IPS DF 4.7 (cell line): Measurements from ENCODE around the gene ADAMTS19.
A peak's percentile ranks its signal among the peaks of the same experiment; 100 is the strongest.

Experiments
- DNase-seq: peaks from one replicate; pipeline ENCODE4 v3.0.0-alpha.2; 2013; ENCODE audit warnings: low spot score; ENCODE audit errors: extremely low read depth

The ADAMTS19 gene

DNA sequence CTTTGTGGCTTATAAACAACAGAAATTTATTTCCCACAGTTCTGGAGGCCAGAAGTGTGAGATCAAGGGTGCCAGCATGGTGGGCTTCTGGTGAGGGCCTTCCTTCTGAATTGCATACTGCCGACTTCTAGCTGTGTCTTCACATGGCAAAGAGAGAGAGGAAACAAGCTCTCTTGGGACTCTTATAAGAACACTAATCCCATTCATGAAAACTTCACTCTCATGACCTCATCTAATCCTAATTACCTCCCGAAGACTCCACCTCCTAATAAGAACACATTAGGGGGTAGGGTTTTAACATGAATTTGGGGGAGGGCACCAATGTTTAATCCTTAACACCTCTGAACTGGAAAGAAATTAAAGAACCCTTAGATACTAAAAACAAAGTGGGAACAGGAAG is 211.9 kb downstream of the ADAMTS19 start:
- no peak for DNase-seq

DNA sequence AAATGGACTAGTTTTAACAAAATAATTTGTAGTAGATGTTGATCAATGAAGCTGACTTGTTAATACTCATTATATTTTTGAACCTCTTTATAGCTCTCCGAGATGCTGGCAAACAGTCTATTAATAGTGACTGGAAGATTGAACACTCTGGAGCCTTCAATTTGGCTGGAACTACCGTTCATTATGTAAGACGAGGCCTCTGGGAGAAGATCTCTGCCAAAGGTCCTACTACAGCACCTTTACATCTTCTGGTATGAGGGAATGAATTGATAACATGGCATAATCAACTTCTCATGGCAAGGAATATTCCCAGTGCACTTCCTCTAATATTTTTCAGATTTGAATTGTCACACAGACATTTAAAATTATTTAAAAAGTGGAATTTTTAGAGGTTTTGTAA is 219.6 kb downstream of the ADAMTS19 start:
- no peak for DNase-seq

DNA sequence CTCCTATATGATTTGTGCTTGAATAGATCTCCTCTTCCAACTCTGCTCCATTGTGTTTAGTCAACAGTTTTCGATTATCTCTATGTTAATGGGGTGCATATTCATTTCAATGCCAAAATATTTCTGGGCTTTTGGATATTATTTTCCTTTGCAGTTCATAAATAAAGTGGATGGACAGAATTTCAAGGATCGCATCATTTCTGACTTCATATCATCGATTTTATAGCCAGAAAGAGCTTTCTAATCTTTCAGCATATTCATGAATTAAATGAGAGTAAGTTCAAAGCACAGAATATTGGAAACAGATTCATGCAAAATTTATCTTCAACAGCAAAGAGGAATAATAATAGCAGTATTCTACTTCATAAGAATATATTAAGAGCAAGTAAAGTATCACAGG is 227.8 kb downstream of the ADAMTS19 start:
- DNase-seq: no peak

DNA sequence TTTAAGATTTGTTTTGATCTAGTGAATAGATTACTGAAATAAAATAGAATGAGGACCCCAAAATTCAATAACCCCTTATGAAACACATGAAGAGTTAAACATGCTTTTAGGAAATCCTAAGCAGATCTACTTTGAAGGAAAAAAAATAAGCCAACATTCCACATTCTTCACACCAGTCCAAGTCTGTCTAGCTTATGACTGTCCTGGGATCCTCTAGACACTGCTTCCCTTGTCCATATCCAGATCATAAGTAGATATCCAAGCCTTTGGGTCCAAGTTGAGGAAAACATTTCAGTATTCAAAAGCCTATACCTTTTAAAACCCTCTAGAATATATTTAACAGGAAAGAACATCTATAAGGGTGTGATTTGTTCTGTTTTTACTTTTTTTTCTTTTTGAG is 228.9 kb downstream of the ADAMTS19 start:
- no peak for DNase-seq

DNA sequence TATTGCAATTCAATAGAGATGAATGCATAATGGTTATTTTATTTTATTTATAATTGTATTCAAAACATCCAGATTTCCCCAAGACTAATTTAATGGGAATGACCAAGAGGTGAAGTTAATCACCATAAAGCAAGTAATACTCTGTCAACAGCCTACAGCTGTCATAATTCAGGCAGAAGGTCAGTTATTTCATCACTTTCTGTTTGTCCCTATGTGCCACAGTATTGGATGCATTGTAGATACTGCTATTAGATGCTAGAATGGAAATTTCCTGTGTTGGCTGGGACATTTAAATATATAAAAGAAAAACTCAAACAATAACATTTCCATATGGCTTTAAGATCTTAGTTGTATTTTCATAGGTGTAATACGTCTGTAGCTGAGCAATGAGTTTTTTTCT is 231.1 kb downstream of the ADAMTS19 start:
- no peak for DNase-seq

DNA sequence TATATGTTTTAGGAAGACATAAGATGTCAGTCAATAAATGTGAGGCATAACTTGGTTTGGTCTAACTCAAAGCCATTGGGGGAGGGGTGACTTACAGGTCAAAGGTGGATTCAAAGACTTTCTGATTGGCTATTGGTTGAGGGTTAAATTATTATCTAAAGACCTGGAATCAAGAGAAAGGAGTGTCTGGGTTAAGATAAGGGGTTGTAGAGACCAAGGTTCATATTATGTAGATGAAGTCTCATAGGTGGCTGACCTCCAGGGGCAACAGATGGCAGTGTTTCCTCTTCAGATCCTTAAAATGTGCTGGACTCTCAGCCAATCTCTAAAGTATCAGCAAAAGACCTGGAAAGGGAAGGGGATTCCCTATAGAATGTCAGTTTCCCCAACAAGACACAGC is 236.5 kb downstream of the ADAMTS19 start:
- DNase-seq: no peak

DNA sequence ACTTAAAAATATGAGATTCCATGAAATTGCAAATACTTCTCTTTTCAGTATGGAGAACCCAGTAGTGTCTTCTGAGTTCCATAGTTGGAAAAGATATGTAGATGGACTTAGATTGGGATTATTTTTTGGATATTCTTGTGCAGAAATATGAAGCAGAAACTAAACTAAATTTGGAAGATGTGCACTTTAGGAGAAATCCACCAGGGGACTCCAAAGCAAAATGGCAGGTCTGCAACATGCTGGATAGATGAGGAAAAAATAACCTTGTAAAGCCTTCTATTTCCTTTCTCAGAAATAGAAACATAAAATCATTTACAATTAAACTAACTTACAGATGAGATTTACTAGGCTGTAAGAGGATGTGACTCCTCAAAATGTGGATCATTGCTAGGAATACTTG is 238.6 kb downstream of the ADAMTS19 start:
- no peak for DNase-seq

DNA sequence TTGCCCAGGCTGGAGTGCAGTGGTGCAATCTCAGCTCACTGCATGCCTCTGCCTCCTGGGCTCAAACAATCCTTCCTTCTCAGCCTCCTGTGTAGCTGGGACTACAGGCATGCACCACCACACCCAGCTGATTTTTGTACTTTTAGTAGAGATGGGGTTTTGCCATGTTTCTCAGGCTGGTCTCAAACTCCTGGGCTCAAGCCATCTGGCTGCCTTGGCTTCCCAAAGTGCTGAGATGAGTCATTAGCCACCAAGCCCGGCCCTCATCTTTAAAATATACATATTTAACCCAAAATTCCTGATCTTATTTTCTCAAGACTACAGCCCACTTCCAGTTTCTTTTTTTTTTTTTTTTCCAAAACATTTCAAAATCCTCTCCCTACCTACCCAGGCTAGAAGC is 256.1 kb downstream of the ADAMTS19 start:
- DNase-seq: no peak

DNA sequence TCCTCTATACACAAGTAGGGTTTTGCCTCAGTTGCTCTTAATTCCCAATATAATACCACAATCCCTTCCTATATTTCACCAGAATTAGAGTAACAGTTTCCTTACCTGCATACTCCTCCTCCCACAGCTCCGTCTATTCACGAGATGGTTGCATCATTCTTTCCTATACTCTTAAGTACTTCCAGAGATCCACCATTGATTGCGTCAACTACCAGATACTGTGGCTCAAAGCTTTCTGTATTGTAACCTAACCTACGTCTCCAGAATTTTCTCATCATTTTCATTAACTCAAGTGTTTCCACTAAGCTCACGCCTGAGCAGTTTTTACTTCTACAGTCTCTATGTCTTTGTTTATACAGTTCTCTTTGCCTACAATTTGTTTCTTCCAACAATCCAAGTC is 256.6 kb downstream of the ADAMTS19 start:
- DNase-seq: no peak

DNA sequence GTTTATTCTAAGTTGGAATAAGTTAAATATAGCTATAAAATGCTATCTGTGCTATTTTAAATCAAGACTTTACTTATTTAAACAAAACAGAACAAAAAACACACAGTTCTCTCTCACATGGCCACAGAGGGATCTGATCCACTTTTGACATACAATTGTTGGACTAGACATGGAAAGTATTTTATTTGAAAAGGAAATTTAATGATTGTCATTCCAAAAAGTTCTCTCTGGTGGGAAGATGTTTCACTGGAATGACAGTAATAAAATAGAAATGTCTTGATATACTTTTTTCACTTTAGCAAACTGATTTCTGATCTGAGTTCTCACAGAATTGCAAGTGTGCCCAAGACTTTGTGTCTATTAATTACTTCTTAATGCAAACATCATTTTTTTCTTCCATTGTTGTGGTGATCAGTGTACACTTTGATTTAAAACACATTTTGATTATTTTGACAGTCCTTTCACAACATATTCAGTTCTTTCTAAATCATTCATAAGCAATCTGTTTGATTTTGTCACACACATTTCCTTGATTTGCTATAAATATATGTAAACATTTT is 257.7 kb downstream of the ADAMTS19 start:
- no peak for DNase-seq

DNA sequence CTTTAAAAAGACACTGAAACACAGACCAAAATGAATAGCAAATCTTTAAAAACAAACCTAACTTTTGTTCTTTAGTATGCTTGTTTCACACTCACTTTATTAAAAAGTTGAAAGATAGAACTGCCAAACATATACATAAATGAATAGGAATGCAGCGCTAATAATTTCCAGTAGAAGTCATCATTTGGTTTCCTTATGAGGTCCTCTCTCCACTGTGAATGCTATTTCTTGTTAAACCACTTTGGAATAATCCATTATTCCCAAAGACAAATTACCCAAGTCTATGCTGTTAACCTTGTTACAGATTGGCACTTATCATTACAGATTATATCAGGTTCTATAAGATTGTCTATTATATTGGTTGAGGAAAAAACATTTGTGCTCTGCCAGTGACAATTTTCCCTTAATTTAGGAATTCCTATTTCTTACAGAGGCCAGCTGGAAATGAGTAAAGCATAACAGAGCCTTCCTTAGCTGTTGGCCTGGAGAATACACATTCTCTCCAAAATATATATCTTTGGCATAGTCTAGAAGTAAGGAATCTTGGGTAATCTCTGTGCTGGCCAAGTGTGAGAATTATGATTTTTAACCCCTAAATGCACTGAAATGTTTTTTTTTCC is 258.5 kb downstream of the ADAMTS19 start:
- no peak for DNase-seq

DNA sequence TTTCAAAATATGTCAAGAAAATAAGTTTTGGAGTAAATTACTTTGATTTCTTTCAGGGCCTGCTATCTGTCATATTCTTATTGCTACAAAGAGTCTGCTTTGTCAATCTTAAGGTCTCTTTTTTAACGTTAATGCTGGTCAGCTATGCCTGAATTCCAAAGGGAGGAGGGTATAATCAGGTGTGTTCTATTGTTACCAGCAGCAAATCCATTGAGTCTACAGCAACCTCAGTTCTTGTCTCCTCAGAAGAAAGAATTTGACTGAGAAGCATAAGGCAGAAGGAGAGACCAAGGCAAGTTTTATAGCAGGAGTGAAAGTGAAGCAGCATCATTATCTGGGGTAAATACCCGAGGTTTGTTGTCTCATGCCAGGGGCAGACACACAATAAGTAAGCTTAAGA is 264.1 kb downstream of the ADAMTS19 start:
- peak; percentile 25 for DNase-seq

DNA sequence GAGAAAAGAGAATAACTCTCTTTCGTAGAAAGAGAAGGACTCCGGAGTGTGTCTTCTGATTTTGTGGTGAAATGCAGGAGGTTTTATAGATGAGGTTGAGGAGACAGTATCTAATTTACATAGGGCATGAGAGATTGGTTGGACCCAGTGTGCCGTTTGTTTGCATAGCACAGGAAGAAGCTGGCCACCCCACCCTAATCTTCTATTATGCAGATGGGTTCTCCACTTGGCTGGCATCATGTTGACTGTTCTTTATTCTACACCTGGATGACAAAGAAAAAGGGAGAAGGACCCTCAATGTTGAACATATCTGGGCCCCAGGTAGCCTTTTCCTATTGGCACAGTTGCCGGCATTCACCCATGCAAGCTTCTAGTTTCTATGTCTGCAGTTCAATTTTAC is 264.5 kb downstream of the ADAMTS19 start:
- peak; percentile 11 for DNase-seq

DNA sequence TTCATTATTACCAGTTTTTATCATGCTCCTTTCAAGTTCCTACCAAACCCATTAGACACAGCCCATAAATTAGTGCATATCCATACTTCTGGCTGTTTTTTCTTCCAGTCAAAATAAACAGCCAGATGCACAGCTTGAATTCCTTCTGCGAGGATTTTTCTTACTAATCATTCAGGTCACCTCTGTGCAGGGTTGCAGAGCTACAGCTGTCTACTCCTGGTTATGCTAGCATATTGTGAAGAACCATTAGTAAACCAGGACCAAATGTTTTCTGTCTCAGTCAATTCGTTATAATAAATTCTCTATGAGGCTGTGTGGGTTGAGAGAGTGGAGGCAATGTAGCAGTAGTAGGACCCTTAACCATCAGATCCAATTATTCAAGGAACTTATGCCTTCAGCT is 279.7 kb downstream of the ADAMTS19 start:
- no peak for DNase-seq

DNA sequence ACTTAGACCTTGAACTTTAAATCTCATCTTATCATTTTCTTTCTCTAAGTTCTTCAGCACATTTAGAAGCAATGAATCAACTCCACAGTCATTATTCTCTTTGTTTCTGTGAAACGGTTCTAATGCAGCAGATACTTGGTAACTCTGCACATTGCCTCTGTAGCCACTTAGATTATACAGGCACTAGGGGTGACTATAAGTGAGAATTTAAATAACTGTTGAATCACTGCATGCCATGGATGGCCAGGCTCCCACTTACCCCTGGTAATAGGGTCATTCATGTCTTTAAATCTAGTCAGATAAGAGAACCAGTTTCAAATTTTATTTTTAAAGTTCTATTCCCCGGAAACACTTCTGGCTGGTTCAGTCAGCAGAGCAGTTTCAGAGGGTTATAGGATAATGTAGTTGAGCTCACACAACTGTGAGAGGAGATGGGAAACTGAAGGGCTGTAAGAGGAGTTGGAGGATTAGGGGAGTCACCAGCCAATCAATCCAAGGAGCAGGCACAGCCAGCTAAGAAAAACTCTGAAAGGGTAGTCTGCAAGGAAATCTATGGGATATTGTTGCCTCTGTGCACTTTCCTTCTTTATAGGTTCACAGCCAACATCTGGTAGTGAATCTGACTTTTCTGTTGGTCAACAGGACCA is 283.6 kb downstream of the ADAMTS19 start:
- no peak for DNase-seq

DNA sequence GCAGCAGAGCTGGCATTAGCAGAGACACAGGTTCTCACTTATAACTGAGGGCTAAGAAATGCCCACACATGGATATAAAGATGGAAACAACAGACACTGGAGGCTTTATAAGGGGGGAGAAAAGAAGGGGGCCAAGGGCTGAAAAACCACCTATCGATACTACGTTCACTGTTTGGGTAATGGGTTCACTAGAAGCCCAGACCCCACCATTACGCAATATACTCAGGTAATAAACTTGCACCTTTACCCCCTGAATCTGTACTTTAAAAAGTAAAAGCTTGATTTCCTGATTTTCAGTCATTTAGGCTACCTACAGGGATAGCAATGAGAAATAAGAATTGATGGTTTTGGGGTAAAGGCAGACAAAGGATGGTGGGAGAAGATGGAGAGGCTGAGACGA is 285.9 kb downstream of the ADAMTS19 start:
- DNase-seq: no peak

DNA sequence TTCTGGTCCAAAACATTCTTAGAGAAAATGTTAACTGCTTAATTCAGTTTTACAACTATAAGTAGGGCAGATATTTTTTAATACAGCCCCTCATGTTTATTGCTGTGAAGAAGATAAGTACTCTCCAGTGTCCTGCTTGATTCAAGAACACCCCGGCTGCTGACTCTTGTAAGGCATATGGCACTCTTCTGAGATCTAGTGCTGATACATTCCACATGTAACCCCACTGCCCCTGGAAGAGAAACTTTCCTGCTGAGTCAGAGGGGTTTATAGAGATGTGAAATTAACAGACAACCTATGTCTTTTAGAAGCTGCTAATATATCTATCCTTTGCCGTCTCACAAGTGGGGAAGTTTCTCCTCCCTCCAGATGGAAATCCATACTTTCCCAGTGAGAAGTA is 286.8 kb downstream of the ADAMTS19 start:
- DNase-seq: no peak

DNA sequence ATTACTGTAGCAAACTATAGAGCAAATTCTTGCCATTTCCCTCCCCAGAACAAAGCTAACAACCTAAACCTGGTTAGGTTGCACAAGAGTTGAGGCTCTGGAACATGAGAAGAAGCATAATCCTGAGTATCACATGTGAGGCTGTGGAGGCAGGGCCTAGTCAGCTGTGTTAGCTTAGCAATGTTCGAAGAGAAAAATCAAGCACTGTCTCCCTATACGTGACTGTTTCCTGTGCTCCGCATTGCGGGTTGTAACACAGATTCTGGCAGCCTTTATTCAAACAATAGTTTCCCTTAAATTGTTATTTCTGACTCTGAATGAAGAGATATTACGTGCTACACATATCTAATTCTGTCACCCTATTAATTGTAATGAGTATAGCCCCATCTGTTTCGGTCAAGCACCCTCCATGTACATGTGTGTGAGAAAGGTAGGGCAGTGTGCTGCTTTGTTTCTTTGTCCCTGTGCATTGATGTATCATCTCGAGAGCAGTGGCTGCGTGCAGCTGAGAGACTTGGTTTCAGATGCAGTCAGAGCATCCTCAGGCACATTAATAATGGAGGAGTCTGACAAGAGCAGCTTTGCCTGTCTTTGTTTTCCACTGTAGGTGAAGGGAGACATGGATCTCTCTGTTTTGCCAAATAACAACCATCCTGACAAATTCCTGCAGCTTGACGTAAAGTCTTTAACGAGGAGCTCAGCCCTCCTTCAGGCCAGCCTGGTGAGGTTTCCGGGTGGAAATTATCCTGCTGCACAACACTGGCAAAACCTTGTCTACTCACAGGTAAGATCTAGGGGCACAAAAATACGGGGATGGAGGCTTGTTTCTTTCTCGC is 287.7 kb downstream of the ADAMTS19 start, which contains the start of gene MINAR2:
Gene MINAR2 (plus strand): TSS at position 523 of the 836 bp plus-strand sequence. CDS start 97 bp downstream, at position 620.
- DNase-seq: no peak

DNA sequence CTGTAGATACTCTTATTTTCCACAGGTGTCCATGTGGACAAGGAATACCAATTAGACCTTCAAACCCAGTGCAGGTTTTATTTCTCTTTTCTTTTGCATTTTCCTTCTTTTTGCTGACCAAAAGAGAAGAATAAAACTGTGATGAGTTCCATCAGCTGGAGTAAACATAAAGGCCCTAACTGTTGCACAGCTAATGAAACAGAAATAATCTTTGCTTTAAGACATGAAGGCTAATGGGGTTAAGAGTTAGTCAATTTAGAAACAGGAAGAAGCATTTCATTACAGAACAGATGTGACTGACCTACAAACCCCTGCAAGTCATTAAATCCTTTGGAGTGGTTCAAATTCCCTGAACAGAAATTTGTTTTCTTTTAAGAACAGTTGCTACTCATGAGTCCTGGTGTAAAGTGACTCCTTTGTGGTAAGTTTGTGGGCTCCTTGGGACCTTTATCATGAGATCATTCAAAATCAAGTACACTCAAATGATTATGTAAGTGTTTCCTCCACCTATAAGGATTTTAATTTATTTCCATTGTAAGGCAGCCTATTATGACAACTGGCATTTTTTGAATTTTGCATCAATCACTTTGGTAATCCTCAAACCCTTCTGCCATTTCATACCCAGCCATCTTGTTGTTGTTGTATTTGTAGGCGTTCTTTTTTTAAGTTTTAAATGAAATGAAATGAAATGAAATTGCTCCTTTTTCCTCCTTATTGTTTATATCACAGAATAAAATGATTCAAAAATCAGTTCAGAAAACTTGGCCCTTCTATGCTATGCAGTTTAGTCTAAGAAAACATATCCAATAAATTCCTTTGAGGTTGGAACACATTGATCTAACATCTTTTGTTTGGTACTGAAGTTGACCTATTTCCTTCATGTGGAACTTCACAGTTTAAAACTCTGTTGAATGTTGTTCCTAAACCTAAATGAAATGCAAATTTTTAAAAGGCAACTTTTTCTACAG is 289.1 kb downstream of the ADAMTS19 start:
- no peak for DNase-seq

DNA sequence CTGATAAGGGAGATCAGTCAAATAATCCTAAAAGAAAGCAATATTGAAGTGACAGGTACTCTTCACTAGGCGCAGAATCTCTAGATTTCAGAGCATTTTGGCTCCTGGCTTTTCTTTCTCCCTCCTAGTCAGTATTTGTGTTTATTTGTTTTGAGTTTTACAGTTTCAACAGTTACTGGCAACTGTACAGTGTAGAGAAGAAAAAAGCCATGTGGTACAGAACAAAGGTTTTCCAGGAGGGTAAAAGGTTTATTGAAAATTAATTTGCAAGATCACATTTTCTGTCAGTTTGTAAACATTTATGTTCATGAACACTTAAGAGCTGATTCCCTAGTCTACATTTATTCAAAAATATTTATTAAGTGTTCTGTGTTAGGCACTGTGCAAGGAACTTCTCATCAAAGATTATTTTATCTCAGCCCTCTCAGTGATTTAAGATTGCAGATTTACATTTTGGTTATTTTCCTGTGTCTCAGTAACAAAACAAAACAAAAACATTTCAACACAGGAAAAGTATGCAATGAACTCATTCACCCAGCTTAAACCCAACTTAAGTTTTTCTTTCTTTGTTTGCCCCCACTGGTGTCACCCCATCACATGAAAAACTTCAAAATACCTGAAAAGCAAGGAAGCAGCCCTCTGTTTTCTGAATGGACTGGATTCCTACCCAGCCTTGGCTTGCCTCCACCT is 300.7 kb downstream of the ADAMTS19 start:
- no peak for DNase-seq
